ENCODE results near the gene CTIF.

DNA sequence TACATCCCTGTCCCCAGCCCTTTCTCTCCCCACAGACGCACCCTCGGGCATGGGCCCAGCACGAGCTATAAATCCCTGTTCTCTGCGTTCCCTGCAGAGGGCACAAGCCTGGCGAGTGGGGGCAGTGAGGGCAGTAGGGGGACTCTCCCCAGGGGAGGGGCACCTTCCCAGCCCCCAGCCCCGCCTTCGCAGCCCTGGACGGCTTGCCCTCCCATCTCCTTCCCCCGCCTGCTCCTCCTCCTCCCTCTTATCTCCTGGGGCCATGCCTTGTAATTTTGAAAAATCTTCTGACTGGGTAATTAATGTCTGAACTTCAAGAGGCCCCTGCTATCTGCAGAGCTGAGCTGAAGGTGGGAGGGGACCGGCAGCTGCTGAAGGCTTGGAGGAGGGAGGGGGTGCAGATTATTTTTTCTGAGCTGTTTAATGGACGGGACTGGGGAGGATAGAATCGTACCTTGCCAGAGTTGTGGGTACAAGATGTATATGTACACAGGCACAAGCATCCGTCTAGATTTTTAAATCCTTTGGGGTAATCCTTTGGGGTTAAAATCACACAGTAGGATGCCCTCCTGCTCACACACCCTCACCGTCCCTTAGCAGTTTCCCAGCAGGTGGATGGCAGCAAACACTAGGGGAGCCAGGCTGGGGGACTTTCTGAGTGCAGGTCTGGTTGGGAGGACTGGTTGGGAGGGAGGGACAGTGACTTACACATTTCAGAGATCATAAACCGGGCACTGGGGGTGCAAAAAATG is 290.0 kb downstream of the CTIF start:
- TF ChIP-seq HNF4G (IDR thresholded peaks at IDR 0.05), result no peak
- TF ChIP-seq, protein P1, sequence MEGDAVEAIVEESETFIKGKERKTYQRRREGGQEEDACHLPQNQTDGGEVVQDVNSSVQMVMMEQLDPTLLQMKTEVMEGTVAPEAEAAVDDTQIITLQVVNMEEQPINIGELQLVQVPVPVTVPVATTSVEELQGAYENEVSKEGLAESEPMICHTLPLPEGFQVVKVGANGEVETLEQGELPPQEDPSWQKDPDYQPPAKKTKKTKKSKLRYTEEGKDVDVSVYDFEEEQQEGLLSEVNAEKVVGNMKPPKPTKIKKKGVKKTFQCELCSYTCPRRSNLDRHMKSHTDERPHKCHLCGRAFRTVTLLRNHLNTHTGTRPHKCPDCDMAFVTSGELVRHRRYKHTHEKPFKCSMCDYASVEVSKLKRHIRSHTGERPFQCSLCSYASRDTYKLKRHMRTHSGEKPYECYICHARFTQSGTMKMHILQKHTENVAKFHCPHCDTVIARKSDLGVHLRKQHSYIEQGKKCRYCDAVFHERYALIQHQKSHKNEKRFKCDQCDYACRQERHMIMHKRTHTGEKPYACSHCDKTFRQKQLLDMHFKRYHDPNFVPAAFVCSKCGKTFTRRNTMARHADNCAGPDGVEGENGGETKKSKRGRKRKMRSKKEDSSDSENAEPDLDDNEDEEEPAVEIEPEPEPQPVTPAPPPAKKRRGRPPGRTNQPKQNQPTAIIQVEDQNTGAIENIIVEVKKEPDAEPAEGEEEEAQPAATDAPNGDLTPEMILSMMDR (IDR thresholded peaks at IDR 0.05; ENCODE audit: low read depth, low read length, missing input control), result no peak
- TF ChIP-seq, protein P2, sequence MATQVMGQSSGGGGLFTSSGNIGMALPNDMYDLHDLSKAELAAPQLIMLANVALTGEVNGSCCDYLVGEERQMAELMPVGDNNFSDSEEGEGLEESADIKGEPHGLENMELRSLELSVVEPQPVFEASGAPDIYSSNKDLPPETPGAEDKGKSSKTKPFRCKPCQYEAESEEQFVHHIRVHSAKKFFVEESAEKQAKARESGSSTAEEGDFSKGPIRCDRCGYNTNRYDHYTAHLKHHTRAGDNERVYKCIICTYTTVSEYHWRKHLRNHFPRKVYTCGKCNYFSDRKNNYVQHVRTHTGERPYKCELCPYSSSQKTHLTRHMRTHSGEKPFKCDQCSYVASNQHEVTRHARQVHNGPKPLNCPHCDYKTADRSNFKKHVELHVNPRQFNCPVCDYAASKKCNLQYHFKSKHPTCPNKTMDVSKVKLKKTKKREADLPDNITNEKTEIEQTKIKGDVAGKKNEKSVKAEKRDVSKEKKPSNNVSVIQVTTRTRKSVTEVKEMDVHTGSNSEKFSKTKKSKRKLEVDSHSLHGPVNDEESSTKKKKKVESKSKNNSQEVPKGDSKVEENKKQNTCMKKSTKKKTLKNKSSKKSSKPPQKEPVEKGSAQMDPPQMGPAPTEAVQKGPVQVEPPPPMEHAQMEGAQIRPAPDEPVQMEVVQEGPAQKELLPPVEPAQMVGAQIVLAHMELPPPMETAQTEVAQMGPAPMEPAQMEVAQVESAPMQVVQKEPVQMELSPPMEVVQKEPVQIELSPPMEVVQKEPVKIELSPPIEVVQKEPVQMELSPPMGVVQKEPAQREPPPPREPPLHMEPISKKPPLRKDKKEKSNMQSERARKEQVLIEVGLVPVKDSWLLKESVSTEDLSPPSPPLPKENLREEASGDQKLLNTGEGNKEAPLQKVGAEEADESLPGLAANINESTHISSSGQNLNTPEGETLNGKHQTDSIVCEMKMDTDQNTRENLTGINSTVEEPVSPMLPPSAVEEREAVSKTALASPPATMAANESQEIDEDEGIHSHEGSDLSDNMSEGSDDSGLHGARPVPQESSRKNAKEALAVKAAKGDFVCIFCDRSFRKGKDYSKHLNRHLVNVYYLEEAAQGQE (IDR thresholded peaks at IDR 0.05), result no peak
- no peak for TF ChIP-seq SP1 (IDR thresholded peaks at IDR 0.05)
- no peak for TF ChIP-seq NR2F2 (IDR thresholded peaks at IDR 0.05)
- TF ChIP-seq TAF1 (conservative IDR thresholded peaks at IDR 0.05), result no peak

All from liver (tissue), 3 donors.